Sigmoid colon (tissue), 4 donors: ENCODE results near the gene LIMA1.
"Not testable (repeated sequence)": the region's sequence is repeated elsewhere in the genome, so short reads cannot be mapped to it uniquely, and the experiment has no call there.

Source experiments
- EP300 ChIP-seq, 4 donors: sonication (generic); formaldehyde crosslinking; IDR thresholded peaks; one replicate each; pipeline ENCODE4 v1.6.1; 2017; ENCODE audit warnings: antibody characterized with exemption in 4 of 4
- POLR2A ChIP-seq, 2 donors: fragments of 450-650 bp; IDR thresholded peaks; one replicate each; pipeline ENCODE4 v1.6.1; 2016; ENCODE audit warnings: antibody characterized with exemption in 2 of 2, mild to moderate bottlenecking in 2 of 2, moderate library complexity in 2 of 2
- POLR2AphosphoS5 ChIP-seq, 4 donors: sonication (generic); formaldehyde crosslinking; IDR thresholded peaks; one replicate each; pipeline ENCODE4 v1.6.1; 2017; ENCODE audit warnings: antibody characterized with exemption in 4 of 4
- TF ChIP-seq, protein P1 (sequence below), 4 experiments: fragments of 450-650 bp in 3 of 4; fragments of 200-600 bp in 1 of 4; IDR thresholded peaks; one replicate each; pipeline ENCODE4 v1.5.1; 2016 to 2019; ENCODE audit warnings: antibody characterized with exemption in 4 of 4, mild to moderate bottlenecking in 3 of 4, moderate library complexity in 2 of 4

DNA sequence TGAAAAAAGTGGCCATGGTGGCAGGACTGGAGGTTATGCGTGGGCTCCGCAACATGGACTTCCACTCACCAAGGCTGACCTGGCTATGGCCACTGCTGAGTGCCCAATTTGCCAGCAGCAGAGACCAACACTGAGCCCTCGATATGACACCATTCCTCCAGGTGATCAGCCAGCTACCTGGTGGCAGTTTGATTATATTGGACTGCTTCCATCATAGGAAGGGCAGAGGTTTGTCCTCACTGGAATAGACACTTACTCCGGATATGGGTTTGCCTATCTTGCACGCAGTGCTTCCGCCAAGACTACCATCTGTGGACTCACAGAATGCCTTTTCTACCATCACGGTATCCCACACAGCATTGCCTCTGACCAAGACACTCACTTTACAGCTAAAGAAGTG is 40.8 kb upstream of the LIMA1 start:
- TF ChIP-seq, protein P1, sequence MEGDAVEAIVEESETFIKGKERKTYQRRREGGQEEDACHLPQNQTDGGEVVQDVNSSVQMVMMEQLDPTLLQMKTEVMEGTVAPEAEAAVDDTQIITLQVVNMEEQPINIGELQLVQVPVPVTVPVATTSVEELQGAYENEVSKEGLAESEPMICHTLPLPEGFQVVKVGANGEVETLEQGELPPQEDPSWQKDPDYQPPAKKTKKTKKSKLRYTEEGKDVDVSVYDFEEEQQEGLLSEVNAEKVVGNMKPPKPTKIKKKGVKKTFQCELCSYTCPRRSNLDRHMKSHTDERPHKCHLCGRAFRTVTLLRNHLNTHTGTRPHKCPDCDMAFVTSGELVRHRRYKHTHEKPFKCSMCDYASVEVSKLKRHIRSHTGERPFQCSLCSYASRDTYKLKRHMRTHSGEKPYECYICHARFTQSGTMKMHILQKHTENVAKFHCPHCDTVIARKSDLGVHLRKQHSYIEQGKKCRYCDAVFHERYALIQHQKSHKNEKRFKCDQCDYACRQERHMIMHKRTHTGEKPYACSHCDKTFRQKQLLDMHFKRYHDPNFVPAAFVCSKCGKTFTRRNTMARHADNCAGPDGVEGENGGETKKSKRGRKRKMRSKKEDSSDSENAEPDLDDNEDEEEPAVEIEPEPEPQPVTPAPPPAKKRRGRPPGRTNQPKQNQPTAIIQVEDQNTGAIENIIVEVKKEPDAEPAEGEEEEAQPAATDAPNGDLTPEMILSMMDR (IDR thresholded peaks at IDR 0.05) = not testable (repeated sequence)
- not testable (repeated sequence) for TF ChIP-seq POLR2A, POLR2AphosphoS5, EP300 (IDR thresholded peaks at IDR 0.05)
